GM04504 (cell line): ENCODE measurements around the gene C11orf71.
A peak's percentile ranks its signal among the peaks of the same experiment; 100 is the strongest.

Experiments used
- DNase-seq: peaks from one replicate; pipeline ENCODE4 v3.0.0-alpha.2; 2012; ENCODE audit warnings: low read depth

Gene C11orf71

GRCh38 chr11:114400216-114400914 lies at the start of gene C11orf71, which contains the start of gene RBM7:
Gene C11orf71, minus strand, starts transcription at chr11:114400511. Its CDS starts 180 bp downstream, at chr11:114400331.
Gene RBM7, plus strand, starts transcription at chr11:114400666. Its CDS starts 6 bp downstream, at chr11:114400672.
- DNase-seq = peak; percentile 98

DNA sequence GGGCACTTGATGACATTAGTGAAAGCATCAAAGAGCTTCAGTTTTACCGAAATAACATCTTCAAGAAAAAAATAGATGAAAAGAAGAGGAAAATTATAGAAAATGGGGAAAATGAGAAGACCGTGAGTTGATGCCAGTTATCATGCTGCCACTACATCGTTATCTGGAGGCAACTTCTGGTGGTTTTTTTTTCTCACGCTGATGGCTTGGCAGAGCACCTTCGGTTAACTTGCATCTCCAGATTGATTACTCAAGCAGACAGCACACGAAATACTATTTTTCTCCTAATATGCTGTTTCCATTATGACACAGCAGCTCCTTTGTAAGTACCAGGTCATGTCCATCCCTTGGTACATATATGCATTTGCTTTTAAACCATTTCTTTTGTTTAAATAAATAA lies 49.5 kb upstream of the C11orf71 start:
- no peak for DNase-seq

DNA sequence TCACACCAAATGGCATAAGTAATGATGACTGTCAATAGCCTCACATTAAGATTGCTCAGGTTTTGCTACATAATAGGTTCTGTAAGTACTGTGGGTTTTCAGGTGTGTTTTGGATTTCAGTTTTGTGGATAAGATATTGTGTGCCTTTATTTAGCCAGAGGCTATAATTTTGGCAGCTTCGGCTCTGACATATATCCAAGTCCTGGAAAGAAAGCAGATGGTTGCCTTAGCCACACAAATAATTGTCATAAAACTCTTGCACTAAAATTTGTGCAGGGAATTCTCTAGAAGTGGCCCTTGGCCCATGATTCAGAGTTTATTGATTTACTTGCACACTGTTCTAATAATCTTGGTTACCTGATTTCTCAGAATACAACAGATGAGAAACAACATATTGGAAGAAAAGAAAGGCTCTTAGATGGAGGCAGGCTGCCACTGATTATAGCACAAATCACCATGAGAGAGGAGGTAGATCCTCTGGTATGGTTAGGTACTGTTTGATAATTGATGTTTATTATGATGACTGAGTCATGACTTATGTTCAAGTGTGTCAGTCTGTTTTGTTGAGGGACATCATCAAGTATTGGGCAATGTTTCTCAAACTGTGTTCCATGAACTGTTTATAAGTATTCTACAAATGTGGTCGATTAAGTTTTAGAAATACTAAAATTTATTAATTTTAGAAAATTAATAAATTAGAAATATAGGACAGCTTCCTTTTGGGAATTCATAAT lies 48.6 kb upstream of the C11orf71 start:
- no peak for DNase-seq

DNA sequence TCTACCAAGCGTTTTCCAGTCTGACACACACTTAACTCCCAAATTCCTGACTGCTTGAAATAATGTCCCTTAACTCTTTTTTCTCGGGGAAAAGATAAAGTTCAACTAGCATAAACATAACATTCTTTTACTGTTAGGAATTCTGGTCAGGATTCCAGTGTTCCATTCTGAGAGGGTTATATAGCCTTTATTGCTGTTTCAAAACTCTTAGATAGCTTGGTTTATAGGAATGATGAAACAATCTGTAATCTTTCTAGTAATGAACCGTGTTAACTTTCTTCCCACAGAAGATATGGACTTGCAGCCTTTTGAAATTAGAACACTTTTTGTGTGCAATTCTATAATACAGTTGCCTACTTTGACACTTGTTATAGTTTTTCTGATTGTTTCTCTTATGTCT lies 47.6 kb upstream of the C11orf71 start:
- no peak for DNase-seq

GRCh38 chr11:114447444-114447843 lies 47.1 kb upstream of the C11orf71 start:
- no peak for DNase-seq

DNA sequence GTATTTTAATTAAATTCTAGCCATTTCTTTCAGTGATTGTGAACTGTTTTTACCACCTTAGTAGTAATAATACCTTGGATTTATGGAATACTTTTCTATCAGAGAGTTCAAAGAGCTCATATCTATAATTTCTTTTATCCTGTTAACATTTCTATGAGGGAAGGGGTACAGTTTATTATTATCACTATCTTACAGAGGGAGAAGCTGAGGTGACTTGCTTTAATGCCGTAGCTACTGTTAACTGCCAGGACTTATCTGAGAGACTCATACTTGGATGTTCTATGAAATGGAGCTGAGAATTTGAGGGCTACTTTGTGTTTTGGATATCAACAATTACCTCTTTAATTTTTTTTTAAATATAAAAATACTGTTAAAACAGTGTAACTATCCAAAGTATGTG lies 42.2 kb upstream of the C11orf71 start:
- no peak for DNase-seq

DNA sequence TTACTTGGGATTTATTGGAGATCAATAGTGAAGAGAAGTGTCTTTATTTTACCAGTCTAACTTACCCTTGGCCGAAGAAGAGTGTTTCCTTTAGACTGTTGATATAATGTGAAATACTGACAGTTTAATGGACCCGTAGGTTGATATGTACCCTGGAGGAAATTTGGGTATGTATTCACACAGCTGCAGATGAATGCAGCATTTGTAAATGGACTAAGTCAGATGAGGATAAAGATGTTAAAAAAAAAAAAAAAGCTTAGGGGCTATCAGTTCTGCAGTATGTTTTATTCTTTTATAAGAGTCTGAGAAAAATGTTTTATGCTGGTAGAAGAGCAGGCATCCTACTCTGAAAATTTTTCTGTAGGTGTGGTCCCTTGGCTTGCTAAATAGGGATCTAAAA lies 41.6 kb upstream of the C11orf71 start:
- no peak for DNase-seq

DNA sequence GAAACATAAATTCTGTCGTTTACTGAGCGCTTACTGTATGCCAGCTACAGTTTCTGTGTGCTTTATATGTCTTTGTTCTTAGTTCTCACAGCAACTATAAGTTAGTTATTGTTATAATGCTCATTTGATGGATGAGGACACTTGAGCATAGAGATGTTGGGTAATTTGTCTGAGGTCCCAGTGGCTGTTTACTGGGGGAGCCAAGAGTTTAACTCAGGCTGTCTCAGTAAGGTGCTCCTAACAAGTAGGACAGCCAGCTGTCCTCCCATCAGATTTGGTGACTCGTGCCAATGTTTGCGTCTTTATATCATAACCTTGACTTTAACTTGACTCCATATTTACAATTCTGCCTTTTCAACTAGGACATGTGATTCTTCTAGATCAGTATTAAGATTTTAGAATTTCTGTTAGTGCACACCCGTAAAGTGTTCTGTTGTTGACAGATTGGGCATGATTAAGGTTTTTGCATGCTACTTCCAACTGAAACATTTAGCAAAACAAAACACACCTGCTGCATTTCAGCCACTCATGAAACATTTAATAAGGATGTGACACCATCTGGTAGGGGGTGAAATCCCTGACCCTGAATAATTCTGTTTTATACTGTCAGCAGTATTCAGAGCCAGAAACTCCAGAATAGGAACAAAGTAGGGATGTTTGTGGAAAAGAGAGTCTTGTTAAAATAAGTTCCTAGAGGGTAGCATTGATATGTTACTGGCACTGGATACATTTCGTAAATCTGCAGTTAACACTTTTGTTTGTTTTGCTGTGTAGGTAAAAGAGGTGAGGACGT lies 40.9 kb upstream of the C11orf71 start:
- no peak for DNase-seq

- no peak for DNase-seq
Measured at GRCh38 chr11:114440121-114440860, 40.0 kb upstream of the C11orf71 start.

DNA sequence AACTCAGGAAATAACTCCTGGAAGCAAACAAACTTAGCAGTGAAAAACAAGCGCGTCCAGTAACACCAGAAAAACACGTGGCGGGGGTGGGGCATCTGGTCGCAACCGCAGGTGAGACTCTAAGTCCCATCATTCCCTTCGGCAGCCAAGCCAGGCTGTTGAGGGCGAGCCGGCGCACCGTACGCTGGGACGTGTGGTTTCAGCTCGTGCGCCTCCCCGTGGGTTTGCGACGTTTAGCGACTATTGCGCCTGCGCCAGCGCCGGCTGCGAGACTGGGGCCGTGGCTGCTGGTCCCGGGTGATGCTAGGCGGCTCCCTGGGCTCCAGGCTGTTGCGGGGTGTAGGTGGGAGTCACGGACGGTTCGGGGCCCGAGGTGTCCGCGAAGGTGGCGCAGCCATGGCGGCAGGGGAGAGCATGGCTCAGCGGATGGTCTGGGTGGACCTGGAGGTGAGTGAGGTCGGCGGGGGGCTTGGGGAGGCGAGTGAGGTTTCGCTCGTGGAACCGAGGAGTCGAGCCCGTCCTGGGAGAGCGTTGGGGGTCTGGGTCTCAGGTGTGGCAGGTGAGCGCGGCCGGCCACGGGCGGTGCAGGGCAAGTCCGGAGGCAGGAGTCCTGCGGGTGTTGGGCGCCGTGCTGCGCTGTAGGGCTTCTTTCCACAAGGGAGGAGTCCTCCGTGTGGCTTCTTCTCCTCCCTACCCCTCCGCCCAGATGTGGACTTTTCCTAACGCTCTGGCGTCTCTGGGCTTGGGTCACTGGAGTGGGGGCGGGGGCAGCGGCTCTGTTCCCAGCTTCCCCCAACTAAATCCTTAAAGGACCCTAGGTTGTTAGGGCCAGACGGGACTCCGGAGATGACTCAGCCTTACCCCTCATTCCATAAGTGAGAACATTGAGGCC lies 39.2 kb upstream of the C11orf71 start, which contains the start of gene REXO2:
Gene REXO2 (plus strand): TSS at position 239 of the 892 bp plus-strand sequence. CDS start 62 bp downstream, at position 301.
- DNase-seq = peak; percentile 89

GRCh38 chr11:114438303-114438702 lies 38.0 kb upstream of the C11orf71 start:
- no peak for DNase-seq

GRCh38 chr11:114433376-114433775 lies 33.1 kb upstream of the C11orf71 start:
- DNase-seq = no peak

GRCh38 chr11:114432893-114433292 lies 32.6 kb upstream of the C11orf71 start:
- DNase-seq = no peak

DNA sequence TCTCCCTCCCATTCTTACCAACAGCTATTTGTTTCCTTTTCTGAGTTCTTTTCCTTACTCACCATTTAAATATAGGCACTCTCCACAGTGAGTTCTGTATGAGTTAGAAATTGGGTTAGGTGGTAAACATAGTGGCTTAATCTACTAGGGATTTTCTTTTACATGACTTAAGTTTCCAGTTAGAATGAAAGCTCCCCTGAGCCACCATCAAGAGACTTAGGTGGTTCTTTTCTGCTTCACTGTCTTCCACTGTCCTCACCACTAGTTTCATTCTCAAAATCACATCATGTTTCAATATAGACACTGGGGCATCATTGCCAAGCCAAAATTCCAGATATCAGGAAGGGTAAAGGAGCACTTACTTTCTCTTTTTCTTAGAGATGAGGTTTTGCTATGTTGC lies 30.0 kb upstream of the C11orf71 start:
- no peak for DNase-seq

DNA sequence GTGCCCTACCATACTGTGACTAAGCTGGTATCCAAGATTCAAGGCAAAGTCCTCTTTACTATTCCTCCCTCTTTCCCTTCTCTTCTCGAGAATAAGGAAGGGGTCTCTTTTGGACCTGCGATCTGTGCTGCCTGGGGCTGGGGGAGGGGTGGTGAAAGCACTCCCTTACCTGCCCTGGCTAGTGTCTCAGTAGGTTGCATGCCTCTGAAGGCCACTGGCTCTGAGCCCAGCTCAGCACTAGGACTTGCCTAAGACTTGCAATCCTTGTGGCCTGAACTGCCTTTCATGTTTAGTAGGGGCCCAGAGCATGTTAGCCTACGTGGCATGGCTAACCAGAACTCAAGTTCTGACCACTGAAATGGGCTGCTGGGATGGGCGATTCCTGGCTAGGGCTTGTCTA lies 26.0 kb upstream of the C11orf71 start:
- no peak for DNase-seq

- no peak for DNase-seq
Measured at GRCh38 chr11:114416441-114416961, 16.2 kb upstream of the C11orf71 start.

DNA sequence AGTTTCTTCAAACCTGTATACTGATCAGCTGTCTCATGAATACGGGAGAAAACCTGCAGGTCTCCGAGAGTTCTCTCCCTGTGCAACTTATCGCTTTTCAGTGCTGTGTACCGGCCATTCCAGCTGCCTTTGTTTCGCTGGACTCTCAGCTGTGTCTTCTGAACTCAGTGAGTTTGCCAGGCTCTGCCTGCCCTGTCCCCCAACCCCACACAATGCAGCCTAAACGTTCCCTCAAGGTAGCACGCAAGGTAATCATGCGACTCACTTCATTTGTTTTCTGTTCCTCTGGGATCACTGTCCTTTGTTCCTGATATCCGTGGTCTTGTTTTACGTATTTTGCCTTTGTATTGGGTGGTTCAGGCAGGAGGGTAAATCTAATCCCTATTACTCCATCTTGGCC lies 13.6 kb upstream of the C11orf71 start:
- no peak for DNase-seq

GRCh38 chr11:114412946-114413345 lies 12.6 kb upstream of the C11orf71 start:
- DNase-seq = no peak

DNA sequence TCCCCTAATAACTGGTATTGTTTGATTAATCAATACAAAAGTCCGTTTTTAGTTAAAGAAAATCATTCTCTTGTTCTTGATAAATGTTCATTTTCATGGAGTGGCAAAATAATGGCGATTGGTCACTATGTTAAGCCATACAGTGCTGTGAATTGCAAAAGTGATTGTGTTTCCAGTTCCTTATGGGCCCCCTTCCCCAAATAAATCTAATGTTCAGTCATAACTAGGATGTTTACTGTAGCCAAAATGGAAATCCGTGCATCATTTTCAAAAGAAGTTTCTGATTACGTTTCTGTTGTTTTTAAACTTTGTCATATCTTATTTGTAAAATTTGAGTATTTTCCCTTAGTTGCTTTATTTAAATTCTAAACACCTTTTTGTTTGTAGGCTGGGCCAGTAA lies 1.0 kb upstream of the C11orf71 start:
- DNase-seq = no peak

DNA sequence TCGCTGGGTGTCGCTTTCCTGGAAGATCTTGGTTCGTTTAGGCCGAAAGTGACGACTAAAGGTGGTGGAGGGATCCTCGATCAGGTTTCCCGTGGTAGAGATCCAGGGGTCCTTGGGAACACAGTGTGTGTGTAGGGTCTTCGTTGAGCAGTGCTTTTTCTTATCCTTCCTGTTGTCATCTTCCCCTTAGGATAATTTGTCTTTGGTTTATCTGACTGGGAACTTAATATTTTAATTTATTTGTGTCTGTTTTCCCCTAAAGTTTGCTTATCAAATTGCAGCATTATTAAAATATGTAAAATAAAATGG lies 558 bp upstream of the C11orf71 start:
- DNase-seq = no peak
